Skin of body (tissue), 3 donors: ENCODE results near the gene DGCR8. TPM values are rescaled to one million over a fixed set of nuclear protein-coding genes. Genes with fewer than 3 reads are reported as not detected.
"Not testable (repeated sequence)": the region's sequence is repeated elsewhere in the genome, so short reads cannot be mapped to it uniquely, and the experiment has no call there.

ENCODE experiments used
- DNase-seq: peaks from one replicate; lab custom pipeline; 2025; lab: John Stamatoyannopoulos, UW
- small RNA-seq: library from RNA; depleted of rRNA; stranded (forward); fragments of <200 nt; gene quantifications from one replicate; pipeline ENCODE3, GENCODE V24; 2014; ENCODE audit warnings: low replicate concordance
- total RNA-seq: library from RNA; depleted of rRNA; stranded (reverse); fragments of >200 nt; gene quantifications from one replicate; pipeline ENCODE4 v1.2.3, GENCODE V29; 2014

DGCR8 gene
- total RNA-seq, 1 donor from 2014 or later, result 25.7 TPM

DNA sequence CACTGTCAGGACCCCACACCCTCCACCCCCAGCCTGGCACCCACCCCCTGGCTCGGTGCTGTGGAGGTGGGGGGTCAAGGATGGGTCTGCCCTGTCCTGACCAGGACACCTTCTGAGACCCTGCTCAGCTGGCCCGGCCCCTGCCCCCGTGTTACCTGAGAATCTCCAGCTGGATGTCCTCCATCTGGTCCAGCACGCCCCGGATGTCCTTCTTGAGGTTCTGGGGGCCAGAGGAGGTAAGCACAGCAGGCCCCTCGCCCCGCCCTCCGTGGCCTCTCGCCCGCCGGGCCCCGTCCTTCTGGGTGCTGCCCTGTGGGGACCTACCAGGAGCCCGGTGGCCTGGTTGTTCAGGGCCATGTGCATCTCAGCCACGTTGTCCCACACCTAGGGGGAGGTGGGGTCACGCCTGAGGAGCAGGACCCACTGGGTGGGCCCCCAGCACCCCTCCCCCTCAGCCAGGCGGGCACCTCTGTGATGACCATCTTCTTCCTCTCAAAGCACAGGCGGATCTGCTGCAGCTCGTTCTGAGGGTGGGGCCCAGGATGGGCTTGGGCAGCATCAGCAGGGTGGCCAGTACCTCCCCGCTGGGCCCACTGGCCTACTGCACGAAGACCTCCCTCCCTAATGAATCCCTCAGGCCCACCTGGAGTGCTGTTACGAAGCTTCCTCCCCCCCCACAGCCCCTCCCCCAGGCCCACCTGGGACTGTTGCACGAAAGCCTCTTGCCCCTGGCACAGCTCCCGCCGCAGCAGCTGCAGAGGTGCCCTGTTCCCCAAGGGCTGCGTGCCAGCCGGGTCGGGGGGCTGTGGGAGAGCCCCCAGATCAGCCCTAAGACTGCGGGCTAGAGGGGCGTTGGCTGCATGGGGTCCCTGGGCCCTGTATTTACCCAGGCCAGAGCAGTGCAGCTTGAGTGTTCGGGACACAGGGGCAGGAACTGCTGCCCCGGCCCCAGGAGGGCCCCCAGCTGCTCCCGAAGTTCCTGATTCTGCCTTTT lies 69.5 kb downstream of the DGCR8 start:
- DNase-seq, result no peak

DNA sequence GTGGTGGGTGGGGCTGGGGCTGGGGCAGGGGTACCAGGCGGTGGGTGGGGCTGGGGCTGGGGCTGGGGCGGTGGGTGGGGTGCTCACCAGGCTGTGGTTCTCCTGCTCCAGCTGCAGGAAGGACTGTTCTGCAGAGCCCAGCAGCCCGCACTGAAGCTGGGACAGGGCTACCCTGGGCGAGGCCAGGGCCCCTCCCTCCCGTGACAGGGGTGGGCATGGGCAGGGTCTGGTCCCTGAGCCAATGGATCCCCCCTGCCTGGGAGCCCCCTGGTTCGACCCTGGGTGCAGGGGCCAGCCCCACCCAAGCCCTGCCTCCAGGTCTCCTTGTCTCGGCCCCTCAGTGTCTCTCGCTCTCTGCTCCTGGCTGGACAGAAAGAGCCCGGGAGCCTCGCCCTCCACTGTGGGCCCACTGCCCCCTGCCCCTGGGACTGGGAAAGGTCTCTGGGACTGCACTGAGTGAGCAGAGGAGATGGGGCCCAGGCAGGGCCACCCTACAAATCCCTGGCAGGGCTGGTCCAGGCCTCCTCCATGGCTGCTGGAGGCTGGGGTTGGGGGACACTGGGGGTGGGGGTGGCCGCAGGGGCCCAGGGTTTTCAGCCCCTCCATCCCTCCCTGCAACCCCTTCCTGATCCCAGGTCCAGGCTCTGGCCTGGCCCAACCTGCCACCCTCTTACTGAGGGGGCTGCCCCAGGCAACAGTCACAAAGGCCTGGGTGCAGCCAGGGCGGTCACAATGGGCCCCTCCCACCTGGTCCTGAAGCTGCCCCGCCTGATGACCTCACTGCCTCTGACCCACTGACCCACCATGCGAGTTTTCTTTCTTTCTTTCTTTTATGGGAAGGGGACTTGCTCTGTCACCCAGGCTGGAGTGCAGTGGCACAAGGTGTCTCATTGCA lies 70.6 kb downstream of the DGCR8 start, which contains the start of gene CCDC188:
CCDC188 (minus strand) TSS at position 675 of the 895 bp plus-strand sequence; CDS start at position 606, 69 bp downstream.
- no peak for DNase-seq

DNA sequence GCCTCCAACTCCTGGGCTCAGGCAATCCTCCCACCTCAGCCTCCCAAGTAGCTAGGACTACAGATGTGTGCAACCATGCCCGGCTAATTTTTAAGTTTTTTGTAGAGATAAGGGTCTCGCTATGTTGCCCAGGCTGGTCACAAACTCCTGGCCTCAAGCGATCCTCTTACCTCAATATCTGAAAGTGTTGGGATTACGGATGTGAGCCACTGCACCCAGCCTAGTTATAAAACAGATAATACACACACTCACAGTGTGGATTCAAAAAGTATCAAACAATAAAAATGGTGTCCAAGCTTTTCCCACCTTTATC lies 71.2 kb downstream of the DGCR8 start:
- DNase-seq, result no peak

DNA sequence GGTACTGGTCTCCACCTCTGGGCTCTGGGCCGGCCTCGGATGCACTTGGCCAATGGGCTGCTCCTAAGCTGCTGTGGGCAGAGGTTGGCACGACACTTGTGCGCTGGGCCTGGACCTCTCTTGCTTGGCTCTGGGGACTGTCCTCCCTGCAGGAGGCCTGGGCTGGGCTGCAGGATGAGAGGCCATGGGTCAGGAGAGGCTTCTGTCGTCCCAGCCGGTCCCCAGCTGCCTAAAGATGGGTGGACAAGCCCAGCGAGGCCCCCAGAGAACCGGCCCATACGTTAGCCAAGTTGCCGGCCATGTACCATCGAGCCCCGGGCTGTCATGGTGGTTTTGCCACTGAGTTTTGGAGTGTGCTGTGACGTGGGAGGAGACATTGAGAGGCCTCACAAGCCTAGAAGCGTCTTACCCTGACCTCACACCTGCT lies 72.4 kb downstream of the DGCR8 start:
- no peak for DNase-seq

DNA sequence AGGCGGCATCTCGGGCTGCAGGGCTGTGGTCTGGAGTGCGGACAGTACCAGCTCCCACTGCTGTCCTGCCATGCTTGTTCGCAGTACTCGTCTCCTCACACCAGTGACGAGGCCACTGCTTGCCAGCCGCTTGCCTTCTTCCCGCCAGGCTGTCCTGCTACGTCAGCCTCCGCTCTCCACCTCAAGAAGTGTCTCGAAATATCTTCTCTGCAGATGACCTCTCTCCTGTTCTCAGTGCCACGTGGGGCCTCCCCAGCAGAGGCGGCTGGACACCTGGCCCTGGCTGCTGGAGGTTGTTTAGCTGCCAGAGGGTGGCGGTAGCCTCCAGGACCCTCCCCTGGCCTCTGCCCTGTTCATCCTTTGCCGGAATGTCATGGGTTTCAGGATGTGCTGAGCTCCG lies 73.9 kb downstream of the DGCR8 start:
- no peak for DNase-seq

DNA sequence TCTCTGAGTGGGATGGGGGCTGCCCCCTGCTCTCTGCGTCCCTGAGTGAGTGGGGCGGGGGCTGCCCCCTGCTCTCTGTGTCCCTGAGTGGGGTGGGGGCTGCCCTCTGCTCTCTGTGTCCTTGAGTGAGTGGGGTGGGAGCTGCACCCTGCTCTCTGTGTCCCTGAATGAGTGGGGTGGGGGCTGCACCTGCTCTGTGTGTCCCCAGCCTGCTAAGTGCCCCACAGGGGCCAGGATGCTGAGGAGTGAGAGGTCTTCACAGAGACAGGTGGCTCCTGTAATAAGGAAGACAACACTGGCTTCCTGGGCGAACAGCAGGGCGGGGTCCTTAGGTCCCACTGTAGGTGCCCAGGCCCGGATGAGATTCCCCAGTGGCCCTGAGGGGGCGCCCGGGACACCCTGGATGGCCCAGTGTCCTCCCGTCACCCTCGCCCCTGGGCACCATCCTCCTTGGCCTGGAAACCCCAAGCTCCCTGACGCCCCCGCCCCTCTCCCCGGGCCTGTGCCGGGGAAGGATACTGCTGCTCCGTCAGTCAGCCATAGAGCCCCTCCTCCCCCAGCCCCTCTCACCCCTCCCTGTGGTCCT lies 74.7 kb downstream of the DGCR8 start:
- DNase-seq, result no peak

DNA sequence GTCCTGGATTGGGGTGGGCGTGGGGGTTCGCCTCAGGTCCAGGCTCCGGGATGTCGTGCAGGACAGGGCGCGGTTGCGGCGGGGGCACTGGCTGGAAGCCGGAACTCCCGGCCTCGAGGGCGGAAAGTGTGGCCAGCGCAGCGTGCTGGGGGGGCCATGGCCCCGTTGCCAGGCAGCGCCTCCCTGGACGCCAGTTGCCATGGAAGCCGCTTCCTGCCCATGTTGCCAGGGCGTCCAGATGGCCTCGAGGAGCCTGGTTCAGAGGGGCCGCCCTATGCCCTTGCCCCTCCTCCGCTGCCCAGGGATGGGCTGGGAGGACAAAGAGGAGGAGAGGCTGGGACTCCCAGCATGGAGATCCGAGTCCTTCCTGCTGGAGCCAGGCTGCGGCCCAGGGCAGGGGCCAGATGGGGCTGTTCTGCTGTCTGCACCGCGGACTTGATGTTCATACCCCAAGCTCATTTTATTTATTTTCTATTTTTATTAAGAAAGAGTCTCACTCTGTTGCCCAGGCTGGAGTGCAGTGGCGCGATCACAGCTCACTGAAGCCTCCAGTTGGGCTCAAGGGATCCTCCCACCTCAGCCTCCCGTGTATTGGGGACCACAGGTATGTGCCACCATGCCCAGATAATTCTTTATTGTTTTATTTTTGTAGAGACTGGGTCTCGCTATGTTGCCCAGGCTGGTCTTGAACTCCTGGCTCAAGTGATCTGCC lies 75.4 kb downstream of the DGCR8 start:
- peak; percentile 22 for DNase-seq

DNA sequence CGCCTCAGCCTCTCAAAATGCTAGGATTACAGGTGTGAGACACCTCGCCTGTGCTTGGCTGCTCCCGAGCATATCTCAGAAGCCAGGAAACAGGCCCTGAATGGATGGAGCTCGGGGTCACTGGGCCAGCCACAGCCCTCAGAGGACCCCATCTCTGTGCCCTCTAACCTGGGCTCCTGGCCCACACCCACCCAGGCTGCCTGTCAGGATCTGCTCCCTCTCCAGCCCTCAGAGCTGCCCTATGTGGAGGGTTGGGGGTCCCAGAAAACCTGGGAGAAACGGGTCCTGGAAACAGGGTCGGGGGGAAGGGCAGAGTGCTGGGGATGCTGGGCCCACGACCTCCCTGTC lies 76.0 kb downstream of the DGCR8 start:
- DNase-seq, result no peak

DNA sequence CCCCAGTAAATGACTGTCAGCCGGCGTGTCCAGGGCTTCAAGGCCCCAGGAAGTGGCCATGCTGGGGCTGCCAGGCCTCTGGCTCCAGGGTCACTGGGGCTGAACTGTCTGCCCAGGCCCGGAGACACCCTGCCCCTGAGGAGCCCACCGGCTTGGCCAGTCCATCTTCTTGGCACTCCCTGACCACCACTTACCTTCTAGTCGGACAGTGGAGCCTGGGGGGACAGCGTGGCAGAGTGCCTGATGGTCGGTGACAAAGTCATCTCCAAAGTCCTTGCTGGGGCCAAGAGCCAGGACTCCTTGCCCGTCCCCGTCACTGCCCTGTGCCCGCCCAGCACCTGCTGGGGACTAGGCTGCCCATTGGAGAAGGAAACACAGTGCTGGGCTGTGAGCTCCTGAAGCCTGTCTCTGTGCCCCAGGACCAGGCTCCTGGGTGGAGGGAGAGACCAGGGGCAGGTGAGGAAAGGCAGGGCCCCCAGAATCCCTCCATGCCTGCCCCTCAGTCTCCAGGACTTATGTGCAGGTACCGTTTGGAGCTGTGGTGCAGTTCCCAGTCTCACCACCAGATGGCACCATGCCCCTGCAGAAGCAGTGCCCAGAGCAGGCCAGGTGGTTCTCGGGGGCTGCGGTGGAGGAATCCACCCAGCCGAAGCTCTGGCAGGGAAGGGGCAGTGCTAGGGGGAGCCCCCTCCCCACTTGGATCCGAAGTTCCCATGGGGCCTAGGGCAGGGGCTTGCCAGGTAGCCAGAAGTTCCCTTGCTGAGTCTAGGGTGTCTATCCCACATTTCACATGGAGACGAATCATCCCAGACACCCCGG lies 76.8 kb downstream of the DGCR8 start:
- DNase-seq, result peak; percentile 69

DNA sequence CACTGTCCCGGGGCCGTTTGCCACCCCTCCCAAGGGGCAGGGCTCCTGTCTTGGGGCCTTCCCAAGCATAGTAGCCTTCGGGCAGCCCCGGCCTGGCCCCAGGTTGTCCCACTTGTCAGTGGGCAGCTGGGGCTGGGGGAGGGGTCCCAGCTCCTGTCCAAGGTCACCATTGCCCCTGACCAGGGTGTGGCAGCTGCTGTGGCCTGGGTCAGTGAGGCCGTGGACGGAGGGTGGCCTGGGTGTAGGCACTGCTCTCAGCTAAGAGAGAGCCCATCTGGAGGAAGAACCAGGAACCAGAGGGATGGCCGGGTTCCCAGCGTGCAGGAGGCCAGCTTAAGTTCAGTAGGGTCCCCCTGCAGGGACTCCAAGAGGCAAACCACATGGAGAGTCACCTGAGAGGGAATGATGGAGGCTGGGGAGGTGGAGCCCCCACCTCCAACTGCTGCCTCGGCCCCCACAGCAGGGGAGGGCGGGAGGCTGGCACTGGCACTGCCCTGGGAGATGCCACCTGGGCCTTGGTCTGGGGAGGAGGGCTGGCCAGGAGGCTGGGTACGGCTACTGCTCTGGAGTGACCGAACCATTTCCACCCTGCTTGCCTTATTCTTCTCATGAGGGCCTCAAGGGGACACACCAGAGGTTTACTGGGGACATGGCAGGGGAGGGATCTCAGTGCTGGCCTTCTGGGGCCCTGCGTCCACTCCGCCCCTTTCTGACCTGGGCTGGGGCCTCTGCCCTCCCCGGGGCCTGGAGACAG lies 77.6 kb downstream of the DGCR8 start:
- no peak for DNase-seq

DNA sequence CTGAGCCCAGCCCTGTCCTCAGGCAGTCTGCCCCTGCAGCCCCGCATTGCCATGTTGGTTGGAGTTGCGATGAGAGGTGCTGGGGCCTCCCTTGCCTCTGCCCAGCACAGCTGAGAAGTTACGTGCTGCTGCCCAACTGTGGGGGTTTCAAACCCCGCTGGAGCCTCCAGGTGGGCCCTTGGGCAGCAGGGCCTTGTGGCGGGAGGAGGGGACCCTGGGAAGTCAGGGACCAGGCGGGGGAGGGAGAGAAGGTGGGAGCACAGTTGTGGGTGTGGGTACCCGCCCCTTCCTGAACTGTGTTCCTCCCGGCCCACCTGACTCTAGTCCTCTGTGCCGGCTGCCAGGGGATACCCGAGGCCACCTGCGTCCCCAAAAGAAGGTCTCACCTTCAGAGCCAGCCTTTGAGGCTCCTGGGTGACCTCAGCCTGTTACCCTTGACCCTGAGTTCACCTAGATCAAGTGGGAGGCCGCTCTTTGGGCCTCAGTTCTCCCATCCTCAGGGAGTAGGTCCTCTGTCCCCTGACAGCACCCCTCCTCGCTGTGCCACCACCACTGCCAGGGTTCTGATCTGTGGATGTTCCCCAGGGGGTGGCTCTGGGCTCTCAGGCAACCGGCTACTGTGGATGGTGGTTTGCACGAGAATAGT lies 78.5 kb downstream of the DGCR8 start:
- DNase-seq, result no peak

DNA sequence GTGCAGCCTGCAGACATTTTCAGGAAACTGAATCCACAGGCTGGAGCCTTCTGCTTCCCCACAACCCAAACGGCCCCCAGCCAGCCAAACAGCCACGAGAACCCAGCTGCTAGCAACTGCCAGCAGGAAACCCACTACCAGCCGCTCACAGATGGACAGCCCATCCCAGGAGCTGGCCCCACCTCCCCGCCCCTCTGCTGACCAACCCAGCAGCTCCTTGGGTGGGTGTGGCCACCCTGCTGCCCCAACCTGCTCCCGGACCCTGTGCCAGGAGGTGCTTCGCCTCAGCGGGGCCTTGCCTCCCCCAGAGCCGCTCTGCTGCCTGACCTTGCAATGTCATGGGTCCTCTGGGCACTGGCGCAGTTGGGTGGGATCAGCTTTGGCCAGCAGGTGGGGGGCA lies 79.0 kb downstream of the DGCR8 start:
- no peak for DNase-seq

DNA sequence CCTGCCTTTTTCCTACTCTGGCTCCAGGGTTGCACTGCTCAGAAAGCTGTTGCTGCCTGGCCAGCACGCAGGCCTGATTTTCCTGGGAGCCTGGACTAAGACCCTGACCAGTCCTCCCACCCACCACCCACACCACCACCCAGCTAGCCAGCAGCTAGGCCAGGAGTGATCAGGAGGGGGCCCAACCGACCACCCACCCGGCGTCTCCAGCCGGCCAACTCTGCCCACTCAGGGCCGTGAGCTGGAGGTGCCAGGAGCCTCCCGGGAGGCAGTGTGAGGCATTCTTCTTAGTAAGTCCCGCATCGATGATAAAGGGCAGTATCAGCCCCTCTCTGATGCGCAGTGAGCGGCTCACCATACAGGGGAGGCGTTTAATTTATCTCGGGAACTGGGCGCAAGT lies 79.5 kb downstream of the DGCR8 start:
- not testable (repeated sequence) for DNase-seq

DNA sequence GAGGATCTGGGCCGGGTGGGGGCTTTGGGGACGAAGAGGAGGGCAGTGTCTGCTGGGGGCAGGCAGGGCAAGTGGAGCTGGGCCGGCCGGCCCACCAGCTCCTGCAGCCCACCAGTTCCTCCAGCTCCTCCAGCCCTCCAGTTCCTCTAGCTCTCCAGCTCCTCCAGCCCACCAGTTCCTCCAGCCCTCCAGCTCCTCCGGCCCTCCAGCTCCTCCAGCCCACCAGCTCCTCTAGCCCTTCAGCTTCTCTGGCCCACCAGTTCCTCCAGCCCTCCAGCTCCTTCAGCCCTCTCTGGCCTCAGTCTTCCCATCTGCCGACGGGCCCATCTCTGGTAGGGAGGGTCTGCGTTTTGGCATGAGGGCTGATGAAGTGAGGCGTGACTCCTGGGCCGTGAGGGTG lies 80.0 kb downstream of the DGCR8 start:
- no peak for DNase-seq

Small RNAs within 50 kb of the gene (small RNA-seq; reads per million reads assigned to genes)
- gene MIR185 (6.7 reads per million, percentile 91 among the genes with 10 or more reads in this experiment), gene MIR6816 (not detected), gene RF00017 (not detected), gene RF00599 (not detected)

Other genes starting within 250 kb of the DGCR8 start
- 2.1 TPM for gene GNB1L, start 225.4 kb upstream of the DGCR8 start, total RNA-seq
- 14.7 TPM for gene RTL10, start 225.4 kb upstream of the DGCR8 start, total RNA-seq
- 55.2 TPM for gene COMT, start 138.5 kb upstream of the DGCR8 start, total RNA-seq
- gene TXNRD2, start 138.4 kb upstream of the DGCR8 start, total RNA-seq, result 12.2 TPM
- gene ARVCF, start 63.4 kb upstream of the DGCR8 start, total RNA-seq, result 15.1 TPM
- 15.5 TPM for gene TANGO2, start 59.1 kb upstream of the DGCR8 start, total RNA-seq
- 75.1 TPM for gene RANBP1, start 35.9 kb downstream of the DGCR8 start, total RNA-seq
- 27.0 TPM for gene TRMT2A, start 37.0 kb downstream of the DGCR8 start, total RNA-seq
- gene ZDHHC8, start 51.6 kb downstream of the DGCR8 start, total RNA-seq, result 8.4 TPM
- gene CCDC188, start 70.8 kb downstream of the DGCR8 start, total RNA-seq, result 1.2 TPM
- gene RTN4R, start 188.1 kb downstream of the DGCR8 start, total RNA-seq, result 1.3 TPM
- gene DGCR6L, start 239.8 kb downstream of the DGCR8 start, total RNA-seq, result 25.1 TPM